Gastroesophageal sphincter (tissue), 3 donors: ENCODE measurements around the gene BRMS1.

Experiments used
- EP300 ChIP-seq: sonication (generic); formaldehyde crosslinking; IDR thresholded peaks from one replicate; pipeline ENCODE4 v1.6.1; 2017; ENCODE audit warnings: antibody characterized with exemption, mild to moderate bottlenecking
- POLR2A ChIP-seq, 2 donors: fragments of 450-650 bp; IDR thresholded peaks; one replicate each; pipeline ENCODE4 v1.6.1; 2017; ENCODE audit warnings: antibody characterized with exemption in 2 of 2, mild to moderate bottlenecking in 2 of 2, moderate library complexity in 1 of 2
- POLR2AphosphoS5 ChIP-seq: sonication (generic); formaldehyde crosslinking; IDR thresholded peaks from one replicate; pipeline ENCODE4 v1.6.1; 2017; ENCODE audit warnings: antibody characterized with exemption
- TF ChIP-seq, protein P1 (sequence below), 4 experiments: fragments of 200-600 bp in 2 of 4; fragments of 450-650 bp in 2 of 4; sonication (generic) in 1 of 4; IDR thresholded peaks; one replicate each; pipeline ENCODE4 v1.5.1; 2017 to 2019; ENCODE audit warnings: antibody characterized with exemption in 4 of 4, mild to moderate bottlenecking in 2 of 4, moderate library complexity in 2 of 4

DNA sequence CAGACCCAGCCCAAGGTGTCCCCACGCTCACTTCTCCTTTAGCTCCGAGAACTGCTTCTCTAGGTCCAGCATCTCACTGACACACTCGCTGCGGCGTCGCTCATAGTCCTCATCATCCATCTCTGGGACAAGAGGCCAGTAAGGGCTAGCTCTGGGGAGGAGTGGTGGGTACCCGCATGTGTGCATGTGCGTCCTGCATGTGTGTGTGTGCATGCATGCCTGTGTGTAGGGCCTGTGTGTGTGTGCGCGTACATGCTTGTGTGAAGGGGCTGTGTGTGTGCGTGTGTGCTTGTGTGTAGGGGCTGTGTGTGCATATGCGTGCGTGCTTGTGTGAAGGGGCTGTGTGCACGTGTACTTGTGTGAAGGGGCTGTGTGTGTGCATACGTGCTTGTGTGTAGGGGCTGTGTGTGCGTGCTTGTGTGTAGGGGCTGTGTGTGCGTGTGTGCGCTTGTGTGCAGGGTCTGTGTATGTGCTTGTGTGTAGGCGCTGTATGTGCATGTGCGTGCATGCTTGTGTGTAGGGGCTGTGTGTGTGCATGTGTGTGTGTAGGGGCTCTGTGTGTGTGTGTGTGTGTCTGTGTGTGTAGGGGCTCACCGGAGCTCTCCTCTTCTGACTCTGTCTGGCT, 3.3 kb downstream of the BRMS1 start:
- TF ChIP-seq, protein P1, sequence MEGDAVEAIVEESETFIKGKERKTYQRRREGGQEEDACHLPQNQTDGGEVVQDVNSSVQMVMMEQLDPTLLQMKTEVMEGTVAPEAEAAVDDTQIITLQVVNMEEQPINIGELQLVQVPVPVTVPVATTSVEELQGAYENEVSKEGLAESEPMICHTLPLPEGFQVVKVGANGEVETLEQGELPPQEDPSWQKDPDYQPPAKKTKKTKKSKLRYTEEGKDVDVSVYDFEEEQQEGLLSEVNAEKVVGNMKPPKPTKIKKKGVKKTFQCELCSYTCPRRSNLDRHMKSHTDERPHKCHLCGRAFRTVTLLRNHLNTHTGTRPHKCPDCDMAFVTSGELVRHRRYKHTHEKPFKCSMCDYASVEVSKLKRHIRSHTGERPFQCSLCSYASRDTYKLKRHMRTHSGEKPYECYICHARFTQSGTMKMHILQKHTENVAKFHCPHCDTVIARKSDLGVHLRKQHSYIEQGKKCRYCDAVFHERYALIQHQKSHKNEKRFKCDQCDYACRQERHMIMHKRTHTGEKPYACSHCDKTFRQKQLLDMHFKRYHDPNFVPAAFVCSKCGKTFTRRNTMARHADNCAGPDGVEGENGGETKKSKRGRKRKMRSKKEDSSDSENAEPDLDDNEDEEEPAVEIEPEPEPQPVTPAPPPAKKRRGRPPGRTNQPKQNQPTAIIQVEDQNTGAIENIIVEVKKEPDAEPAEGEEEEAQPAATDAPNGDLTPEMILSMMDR (IDR thresholded peaks at IDR 0.05), result no peak
- TF ChIP-seq POLR2AphosphoS5, result no peak
- TF ChIP-seq POLR2A (IDR thresholded peaks at IDR 0.05), result no peak
- TF ChIP-seq EP300, result no peak
